WTC11 (cell line): Measurements from ENCODE around the gene CYP2C18. TPM values are rescaled to one million over a fixed set of nuclear protein-coding genes. Genes with fewer than 3 reads are reported as not detected.

Experiments used
- ATAC-seq: fragments of 200-7000 bp; cut with Tn5 transposase; 2 replicates; pipeline ENCODE4 v1.10.0; 2021; ENCODE audit warnings: mild to moderate bottlenecking, moderate library complexity
- CTCF ChIA-PET: fragments of 300-600 bp; sonication (Branson Sonifier 250); formaldehyde crosslinking; loops from one replicate; lab custom pipeline; 2021; ENCODE audit warnings: antibody characterized with exemption; lab: Charles Lee
- POLR2A ChIA-PET: fragments of 350-600 bp; sonication (Branson Sonifier 250); formaldehyde crosslinking; loops from one replicate; lab custom pipeline; 2021; ENCODE audit warnings: antibody characterized with exemption; lab: Charles Lee
- DNase-seq: peaks from one replicate; pipeline ENCODE4 v3.0.0; 2021; ENCODE audit warnings: low spot score
- H3K27ac Mint-ChIP-seq: 2 replicates; pipeline ENCODE4 v1.8.0; 2021; ENCODE audit warnings: mixed read lengths
- H3K27me3 Mint-ChIP-seq: 2 replicates; pipeline ENCODE4 v1.8.0; 2021; ENCODE audit warnings: low read depth, mild to moderate bottlenecking, moderate library complexity, mixed read lengths
- H3K36me3 Mint-ChIP-seq: 2 replicates; pipeline ENCODE4 v1.8.0; 2021; ENCODE audit warnings: mixed read lengths
- H3K4me1 Mint-ChIP-seq: 2 replicates; pipeline ENCODE4 v1.8.0; 2022; ENCODE audit warnings: mixed read lengths
- H3K4me3 Mint-ChIP-seq: 2 replicates; pipeline ENCODE4 v1.8.0; 2021; ENCODE audit warnings: mild to moderate bottlenecking, moderate library complexity, mixed read lengths
- H3K9me3 Mint-ChIP-seq: 2 replicates; pipeline ENCODE4 v1.8.0; 2021; ENCODE audit warnings: mixed read lengths
- ATF2 ChIP-seq: sonication (generic); formaldehyde crosslinking; IDR thresholded peaks from 2 replicates; pipeline ENCODE4 v1.8.1; 2022; ENCODE audit warnings: low read depth, missing genetic modification reagents, borderline replicate concordance
- ETV6 ChIP-seq: sonication (generic); formaldehyde crosslinking; IDR thresholded peaks from 2 replicates; pipeline ENCODE4 v1.8.1; 2022; ENCODE audit warnings: mild to moderate bottlenecking, missing genetic modification reagents
- FOXJ3 ChIP-seq: sonication (generic); formaldehyde crosslinking; IDR thresholded peaks from 2 replicates; pipeline ENCODE4 v1.9.0; 2021; ENCODE audit warnings: missing genetic modification reagents, mild to moderate bottlenecking, borderline replicate concordance
- FOXK1 ChIP-seq: sonication (generic); formaldehyde crosslinking; IDR thresholded peaks from 2 replicates; pipeline ENCODE4 v1.8.0; 2022; ENCODE audit warnings: mild to moderate bottlenecking, moderate library complexity, missing genetic modification reagents
- FOXP4 ChIP-seq: sonication (generic); formaldehyde crosslinking; IDR thresholded peaks from 2 replicates; pipeline ENCODE4 v1.8.0; 2022; ENCODE audit warnings: mild to moderate bottlenecking, missing genetic modification reagents
- JUN ChIP-seq: sonication (generic); formaldehyde crosslinking; IDR thresholded peaks from 2 replicates; pipeline ENCODE4 v1.8.0; 2023; ENCODE audit warnings: mild to moderate bottlenecking, missing genetic modification reagents
- MXD4 ChIP-seq: fragments of 250-450 bp; sonication (Bioruptor Pico); IDR thresholded peaks from 2 replicates; pipeline ENCODE4 v1.8.0; 2021; ENCODE audit warnings: mild to moderate bottlenecking, moderate library complexity, borderline replicate concordance
- MYBL2 ChIP-seq: sonication (generic); formaldehyde crosslinking; IDR thresholded peaks from 2 replicates; pipeline ENCODE4 v1.8.1; 2023; ENCODE audit warnings: mild to moderate bottlenecking, moderate library complexity, missing genetic modification reagents
- OVOL2 ChIP-seq: fragments of 250-450 bp; sonication (Bioruptor Pico); IDR thresholded peaks from 2 replicates; pipeline ENCODE4 v1.9.0; 2021; ENCODE audit warnings: mild to moderate bottlenecking, borderline replicate concordance
- TEAD4 ChIP-seq: sonication (generic); formaldehyde crosslinking; IDR thresholded peaks from 2 replicates; pipeline ENCODE4 v1.8.0; 2022; ENCODE audit warnings: mild to moderate bottlenecking, missing genetic modification reagents
- ZNF232 ChIP-seq: sonication (generic); formaldehyde crosslinking; IDR thresholded peaks from 2 replicates; pipeline ENCODE4 v1.8.0; 2022; ENCODE audit warnings: mild to moderate bottlenecking, missing genetic modification reagents
- ZNF425 ChIP-seq: fragments of 250-450 bp; sonication (Bioruptor Pico); conservative IDR thresholded peaks from 2 replicates; pipeline ENCODE4 v1.9.0; 2021; ENCODE audit warnings: mild to moderate bottlenecking
- total RNA-seq: library from RNA; stranded (reverse); gene quantifications from 3 replicates; pipeline ENCODE4 v1.2.3, GENCODE V29; 2021
- TF ChIP-seq, protein P1 (sequence below): fragments of 200-600 bp; IDR thresholded peaks from 2 replicates; pipeline ENCODE4 v1.8.0; 2022; ENCODE audit warnings: antibody characterized with exemption
- TF ChIP-seq, protein P2 (sequence below): sonication (generic); formaldehyde crosslinking; IDR thresholded peaks from 2 replicates; pipeline ENCODE4 v1.8.0; 2022; ENCODE audit warnings: mild to moderate bottlenecking, missing genetic modification reagents
- TF ChIP-seq, protein P3 (sequence below): fragments of 250-450 bp; sonication (Bioruptor Pico); IDR thresholded peaks from 2 replicates; pipeline ENCODE4 v2.1.2; 2022; ENCODE audit warnings: mild to moderate bottlenecking, moderate library complexity
- TF ChIP-seq, protein P4 (sequence below): fragments of 250-450 bp; sonication (Bioruptor Pico); IDR thresholded peaks from 2 replicates; pipeline ENCODE4 v1.8.0; 2021; ENCODE audit warnings: mild to moderate bottlenecking

The CYP2C18 gene
- total RNA-seq, 1 experiment from 2014 or later, result 0.28 TPM

DNA sequence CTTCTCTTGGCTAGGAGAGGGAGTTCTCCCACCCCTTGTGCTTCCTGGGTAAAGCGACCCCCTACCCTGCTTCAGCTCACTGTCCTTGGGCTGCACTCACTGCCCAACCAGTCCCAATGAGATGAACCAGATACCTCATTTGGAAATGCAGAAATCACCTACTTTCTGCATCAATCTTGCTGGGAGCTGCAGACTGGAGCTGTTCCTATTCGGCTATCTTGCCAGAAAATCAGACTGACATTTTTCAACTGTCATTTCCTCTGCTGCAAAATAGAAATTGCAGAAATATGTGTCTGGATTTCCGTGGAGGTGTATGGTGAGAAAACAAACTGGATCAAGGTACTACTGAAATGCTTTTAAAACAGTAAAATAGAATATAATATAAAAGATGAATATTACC lies 43.0 kb upstream of the CYP2C18 start:
- H3K36me3 Mint-ChIP-seq, result peaks cover 38% of the 10 kb centered on the region
- ChIA-PET POLR2A (no interaction called here), CTCF (interaction anchor here (1.0 to 1.4 kb wide), 7 partner anchors 15 to 357 kb away, joined by 3 read pairs; no protein-coding TSS in a partner anchor)
- no peak for ATAC-seq
- H3K27me3 Mint-ChIP-seq, result peaks cover 8% of the 10 kb centered on the region
- no peak overlapping the region for H3K4me3 Mint-ChIP-seq
- H3K4me1 Mint-ChIP-seq, result no peaks in the 10 kb centered on the region
- no peak for DNase-seq
- no peak for TF ChIP-seq MXD4 (CRISPR knock-in tag)
- no peak for TF ChIP-seq FOXK1 (CRISPR knock-in tag)
- TF ChIP-seq, protein P1, sequence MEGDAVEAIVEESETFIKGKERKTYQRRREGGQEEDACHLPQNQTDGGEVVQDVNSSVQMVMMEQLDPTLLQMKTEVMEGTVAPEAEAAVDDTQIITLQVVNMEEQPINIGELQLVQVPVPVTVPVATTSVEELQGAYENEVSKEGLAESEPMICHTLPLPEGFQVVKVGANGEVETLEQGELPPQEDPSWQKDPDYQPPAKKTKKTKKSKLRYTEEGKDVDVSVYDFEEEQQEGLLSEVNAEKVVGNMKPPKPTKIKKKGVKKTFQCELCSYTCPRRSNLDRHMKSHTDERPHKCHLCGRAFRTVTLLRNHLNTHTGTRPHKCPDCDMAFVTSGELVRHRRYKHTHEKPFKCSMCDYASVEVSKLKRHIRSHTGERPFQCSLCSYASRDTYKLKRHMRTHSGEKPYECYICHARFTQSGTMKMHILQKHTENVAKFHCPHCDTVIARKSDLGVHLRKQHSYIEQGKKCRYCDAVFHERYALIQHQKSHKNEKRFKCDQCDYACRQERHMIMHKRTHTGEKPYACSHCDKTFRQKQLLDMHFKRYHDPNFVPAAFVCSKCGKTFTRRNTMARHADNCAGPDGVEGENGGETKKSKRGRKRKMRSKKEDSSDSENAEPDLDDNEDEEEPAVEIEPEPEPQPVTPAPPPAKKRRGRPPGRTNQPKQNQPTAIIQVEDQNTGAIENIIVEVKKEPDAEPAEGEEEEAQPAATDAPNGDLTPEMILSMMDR, result no peak
- TF ChIP-seq MYBL2 (CRISPR knock-in tag), result no peak
- TF ChIP-seq ATF2, result no peak
- TF ChIP-seq FOXJ3 (CRISPR knock-in tag), result no peak
- no peak for TF ChIP-seq ETV6 (CRISPR knock-in tag)
- no peak for TF ChIP-seq TEAD4 (CRISPR knock-in tag)
- TF ChIP-seq ZNF232 (CRISPR knock-in tag), result no peak
- TF ChIP-seq, protein P2, sequence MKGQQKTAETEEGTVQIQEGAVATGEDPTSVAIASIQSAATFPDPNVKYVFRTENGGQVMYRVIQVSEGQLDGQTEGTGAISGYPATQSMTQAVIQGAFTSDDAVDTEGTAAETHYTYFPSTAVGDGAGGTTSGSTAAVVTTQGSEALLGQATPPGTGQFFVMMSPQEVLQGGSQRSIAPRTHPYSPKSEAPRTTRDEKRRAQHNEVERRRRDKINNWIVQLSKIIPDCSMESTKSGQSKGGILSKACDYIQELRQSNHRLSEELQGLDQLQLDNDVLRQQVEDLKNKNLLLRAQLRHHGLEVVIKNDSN (CRISPR knock-in tag), result no peak
- no peak for TF ChIP-seq JUN (CRISPR knock-in tag)
- TF ChIP-seq OVOL2 (CRISPR knock-in tag), result no peak
- TF ChIP-seq ZNF425 (CRISPR knock-in tag), result no peak
- TF ChIP-seq, protein P3, sequence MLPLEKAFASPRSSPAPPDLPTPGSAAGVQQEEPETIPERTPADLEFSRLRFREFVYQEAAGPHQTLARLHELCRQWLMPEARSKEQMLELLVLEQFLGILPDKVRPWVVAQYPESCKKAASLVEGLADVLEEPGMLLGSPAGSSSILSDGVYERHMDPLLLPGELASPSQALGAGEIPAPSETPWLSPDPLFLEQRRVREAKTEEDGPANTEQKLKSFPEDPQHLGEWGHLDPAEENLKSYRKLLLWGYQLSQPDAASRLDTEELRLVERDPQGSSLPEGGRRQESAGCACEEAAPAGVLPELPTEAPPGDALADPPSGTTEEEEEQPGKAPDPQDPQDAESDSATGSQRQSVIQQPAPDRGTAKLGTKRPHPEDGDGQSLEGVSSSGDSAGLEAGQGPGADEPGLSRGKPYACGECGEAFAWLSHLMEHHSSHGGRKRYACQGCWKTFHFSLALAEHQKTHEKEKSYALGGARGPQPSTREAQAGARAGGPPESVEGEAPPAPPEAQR (CRISPR knock-in tag), result no peak
- TF ChIP-seq, protein P4, sequence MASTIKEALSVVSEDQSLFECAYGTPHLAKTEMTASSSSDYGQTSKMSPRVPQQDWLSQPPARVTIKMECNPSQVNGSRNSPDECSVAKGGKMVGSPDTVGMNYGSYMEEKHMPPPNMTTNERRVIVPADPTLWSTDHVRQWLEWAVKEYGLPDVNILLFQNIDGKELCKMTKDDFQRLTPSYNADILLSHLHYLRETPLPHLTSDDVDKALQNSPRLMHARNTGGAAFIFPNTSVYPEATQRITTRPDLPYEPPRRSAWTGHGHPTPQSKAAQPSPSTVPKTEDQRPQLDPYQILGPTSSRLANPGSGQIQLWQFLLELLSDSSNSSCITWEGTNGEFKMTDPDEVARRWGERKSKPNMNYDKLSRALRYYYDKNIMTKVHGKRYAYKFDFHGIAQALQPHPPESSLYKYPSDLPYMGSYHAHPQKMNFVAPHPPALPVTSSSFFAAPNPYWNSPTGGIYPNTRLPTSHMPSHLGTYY, result no peak
- TF ChIP-seq FOXP4 (CRISPR knock-in tag), result no peak
- peaks cover 44% of the 10 kb centered on the region for H3K9me3 Mint-ChIP-seq
- H3K27ac Mint-ChIP-seq, result no peak overlapping the region
